Measurements from ENCODE around the gene SAMM50. TPM values are rescaled to one million over a fixed set of nuclear protein-coding genes. Genes with fewer than 3 reads are reported as not detected.

The SAMM50 gene
- total and polyA plus RNA-seq, 10 of the 15 experiments (the other 5 are each of a cell fraction or from before 2014, with no cell fraction given), result 38.2 to 126 (median 62.4) TPM

DNA sequence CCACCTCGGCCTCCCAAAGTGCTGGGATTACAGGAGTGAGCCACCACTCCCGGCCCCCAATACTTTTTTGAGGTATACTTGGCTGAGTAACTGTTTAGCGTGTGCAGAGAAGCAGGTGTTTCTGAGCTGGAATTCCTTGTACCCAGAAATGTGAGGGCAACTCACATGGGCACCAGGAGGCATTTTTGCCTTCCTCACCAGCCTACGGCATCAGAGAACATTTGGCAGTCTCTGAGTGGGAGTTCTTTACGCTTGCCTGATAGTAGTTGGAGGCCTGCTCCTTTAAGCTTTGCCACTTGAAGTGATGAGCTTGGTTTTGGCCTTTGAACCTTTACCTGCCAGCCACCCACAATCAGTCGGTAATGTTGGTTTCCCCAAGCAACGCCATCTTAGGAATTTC, 78.0 kb downstream of the SAMM50 start:
- POLR2A ChIA-PET, result interaction anchor here (1.7 kb wide), 1 partner anchor 14 kb away, joined by 4 read pairs; no protein-coding TSS in a partner anchor

More for the DNA sequence above, 78.0 kb downstream of the SAMM50 start:
- Histone ChIP-seq H4K20me1 (ENCODE audit: control insufficient read depth, insufficient read depth) (0 out of 2 replicates have a peak, but pooled peaks cover 2% of the 10 kb centered on the region), H3K4me1 (ENCODE audit: control insufficient read depth, insufficient read depth, low read length) (peaks cover 18% of the 10 kb centered on the region), H3K36me3 (ENCODE audit: control insufficient read depth in 2 of 2, insufficient read depth in 2 of 2, low read length in 1 of 2) (peaks cover 5 to 30% of the 10 kb centered on the region in 2 experiments), H3K79me2 (ENCODE audit: control insufficient read depth, insufficient read depth, low read length) (peaks cover 89% of the 10 kb centered on the region), H3K9ac (ENCODE audit: control insufficient read depth, insufficient read depth, low read length) (no peak overlapping the region), H3K27ac (ENCODE audit: control insufficient read depth, insufficient read depth) (no peak overlapping the region), H3K4me2 (ENCODE audit: control insufficient read depth, insufficient read depth) (no peak overlapping the region), H2AFZ (ENCODE audit: control insufficient read depth, low read depth, low read length) (no peak overlapping the region), H3K27me3 (replicated peaks in 1 of 2; ENCODE audit: control insufficient read depth in 2 of 2, insufficient read depth in 2 of 2, low read length in 1 of 2) (no peaks in the 10 kb centered on the region), H3K4me3 (no peak overlapping the region), H3K9me3 (replicated peaks; ENCODE audit: control insufficient read depth, insufficient read depth, low read length) (no peaks in the 10 kb centered on the region; the same call in 2 of the 3 replicates)
- WGBS (ENCODE audit: insufficient coverage, insufficient replicate concordance, low lambda C conversion rate, missing lambda C conversion rate), result 96% methylated on average over 7 of the region's 7 CpGs
- in situ Hi-C loops (cut with MboI) (loop anchor here (10.0 to 25.0 kb wide), 2 partner anchors 1108 to 1371 kb away; no protein-coding TSS in a partner anchor), intact Hi-C loops (cut with micrococcal nuclease; ENCODE audit: unreplicated experiment) (no loop called here)
- RAD21 ChIA-PET (ENCODE audit: unreplicated experiment), result no interaction called here
- TF ChIP-seq PML (IDR thresholded peaks at IDR 0.05; ENCODE audit: low read length) (no peak), NRF1 (conservative IDR thresholded peaks at IDR 0.05; ENCODE audit: low read depth, low read length) (no peak), LARP7 (IDR thresholded peaks at IDR 0.05) (no peak), NFYB (IDR thresholded peaks at IDR 0.05; ENCODE audit: insufficient read depth, low read depth, low read length) (no peak), TBL1XR1 (IDR thresholded peaks at IDR 0.05; ENCODE audit: low read depth, low read length) (no peak), NFYA (IDR thresholded peaks at IDR 0.05; ENCODE audit: borderline replicate concordance, low read depth, low read length) (no peak), RFX5 (IDR thresholded peaks at IDR 0.05; ENCODE audit: low read depth, low read length) (no peak)
- TF ChIP-seq, protein P1, sequence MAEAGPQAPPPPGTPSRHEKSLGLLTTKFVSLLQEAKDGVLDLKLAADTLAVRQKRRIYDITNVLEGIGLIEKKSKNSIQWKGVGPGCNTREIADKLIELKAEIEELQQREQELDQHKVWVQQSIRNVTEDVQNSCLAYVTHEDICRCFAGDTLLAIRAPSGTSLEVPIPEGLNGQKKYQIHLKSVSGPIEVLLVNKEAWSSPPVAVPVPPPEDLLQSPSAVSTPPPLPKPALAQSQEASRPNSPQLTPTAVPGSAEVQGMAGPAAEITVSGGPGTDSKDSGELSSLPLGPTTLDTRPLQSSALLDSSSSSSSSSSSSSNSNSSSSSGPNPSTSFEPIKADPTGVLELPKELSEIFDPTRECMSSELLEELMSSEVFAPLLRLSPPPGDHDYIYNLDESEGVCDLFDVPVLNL (IDR thresholded peaks at IDR 0.05; ENCODE audit: low read depth, low read length), result no peak
- TF ChIP-seq, protein P2, sequence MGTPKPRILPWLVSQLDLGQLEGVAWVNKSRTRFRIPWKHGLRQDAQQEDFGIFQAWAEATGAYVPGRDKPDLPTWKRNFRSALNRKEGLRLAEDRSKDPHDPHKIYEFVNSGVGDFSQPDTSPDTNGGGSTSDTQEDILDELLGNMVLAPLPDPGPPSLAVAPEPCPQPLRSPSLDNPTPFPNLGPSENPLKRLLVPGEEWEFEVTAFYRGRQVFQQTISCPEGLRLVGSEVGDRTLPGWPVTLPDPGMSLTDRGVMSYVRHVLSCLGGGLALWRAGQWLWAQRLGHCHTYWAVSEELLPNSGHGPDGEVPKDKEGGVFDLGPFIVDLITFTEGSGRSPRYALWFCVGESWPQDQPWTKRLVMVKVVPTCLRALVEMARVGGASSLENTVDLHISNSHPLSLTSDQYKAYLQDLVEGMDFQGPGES (IDR thresholded peaks at IDR 0.05), result no peak
- CTCF ChIA-PET, result interaction anchor here (1.1 to 2.9 kb wide), 5 partner anchors 10 to 53 kb away, joined by 3 to 12 read pairs (median 8); partner anchors contain the start of gene PARVB
- no peak for FAIRE-seq
- no peak for ATAC-seq
- no peak for DNase-seq (ENCODE audit: low read depth, low spot score)
- no TSS peak for BruUV-seq (replicated peaks)
- SMC1A ChIA-PET (ENCODE audit: uncharacterized antibody, unreplicated experiment), result interaction anchor here (0.6 to 1.1 kb wide), 3 partner anchors 9 to 52 kb away, joined by 3 to 5 read pairs (median 4); partner anchors contain the start of gene PARVB

Measured in GM12878 (cell line).